WERI-Rb-1 (cell line): ENCODE measurements around the gene UBE2O.

ENCODE experiments used
- DNase-seq: peaks from one replicate; pipeline ENCODE4 v3.0.0-alpha.2; 2020
- H3K27ac ChIP-seq: fragments of 250-450 bp; sonication (Bioruptor Pico); 2 replicates; pipeline ENCODE4 v1.5.1; 2020; ENCODE audit warnings: mild to moderate bottlenecking, moderate library complexity
- H3K27me3 ChIP-seq: fragments of 250-450 bp; sonication (Bioruptor Pico); 2 replicates; pipeline ENCODE4 v1.5.1; 2021; ENCODE audit warnings: mild to moderate bottlenecking, low read depth, moderate library complexity; ENCODE audit not compliant: insufficient read depth, severe bottlenecking
- H3K36me3 ChIP-seq: fragments of 250-450 bp; sonication (Bioruptor Pico); 2 replicates; pipeline ENCODE4 v1.5.1; 2020; ENCODE audit warnings: mild to moderate bottlenecking, moderate library complexity
- H3K4me3 ChIP-seq: 2 replicates; pipeline ENCODE4 v1.5.1; 2011; ENCODE audit warnings: low read depth, mild to moderate bottlenecking, control low read depth, low read length
- H3K9me3 ChIP-seq: fragments of 250-450 bp; sonication (Bioruptor Pico); 2 replicates; pipeline ENCODE4 v1.5.1; 2021; ENCODE audit warnings: mild to moderate bottlenecking, moderate library complexity; ENCODE audit not compliant: severe bottlenecking
- TF ChIP-seq, protein P1 (sequence below): IDR thresholded peaks from 2 replicates; pipeline ENCODE4 v1.5.1; 2011; ENCODE audit warnings: low read depth, mild to moderate bottlenecking, control low read depth, inconsistent platforms, low read length

UBE2O gene

DNA sequence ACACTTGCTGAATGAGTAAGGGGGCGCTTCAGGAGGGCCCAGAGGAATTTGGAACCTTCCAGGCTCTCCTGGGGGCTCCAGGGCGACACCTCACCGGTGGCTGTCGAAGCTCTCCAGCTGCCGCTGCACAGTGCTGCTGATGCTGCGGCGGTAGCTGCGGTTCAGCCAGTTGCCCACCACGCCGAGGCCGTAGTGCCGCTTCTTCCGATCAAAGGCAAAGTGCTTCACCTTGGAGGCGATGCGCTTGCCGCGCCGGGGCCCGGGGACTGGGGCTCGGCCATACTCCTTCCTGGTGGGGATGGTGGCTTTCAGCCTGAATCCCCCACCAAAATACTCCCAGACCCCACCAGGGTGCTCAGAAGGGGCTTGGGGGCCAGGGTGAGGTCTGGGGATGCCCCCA, 23.8 kb upstream of the UBE2O start:
- Histone ChIP-seq H3K9me3 (no peaks in the 10 kb centered on the region), H3K27ac (no peak overlapping the region), H3K4me3 (no peak overlapping the region), H3K27me3 (no peaks in the 10 kb centered on the region), H3K36me3 (peaks cover 2% of the 10 kb centered on the region)
- DNase-seq, result no peak
- TF ChIP-seq, protein P1, sequence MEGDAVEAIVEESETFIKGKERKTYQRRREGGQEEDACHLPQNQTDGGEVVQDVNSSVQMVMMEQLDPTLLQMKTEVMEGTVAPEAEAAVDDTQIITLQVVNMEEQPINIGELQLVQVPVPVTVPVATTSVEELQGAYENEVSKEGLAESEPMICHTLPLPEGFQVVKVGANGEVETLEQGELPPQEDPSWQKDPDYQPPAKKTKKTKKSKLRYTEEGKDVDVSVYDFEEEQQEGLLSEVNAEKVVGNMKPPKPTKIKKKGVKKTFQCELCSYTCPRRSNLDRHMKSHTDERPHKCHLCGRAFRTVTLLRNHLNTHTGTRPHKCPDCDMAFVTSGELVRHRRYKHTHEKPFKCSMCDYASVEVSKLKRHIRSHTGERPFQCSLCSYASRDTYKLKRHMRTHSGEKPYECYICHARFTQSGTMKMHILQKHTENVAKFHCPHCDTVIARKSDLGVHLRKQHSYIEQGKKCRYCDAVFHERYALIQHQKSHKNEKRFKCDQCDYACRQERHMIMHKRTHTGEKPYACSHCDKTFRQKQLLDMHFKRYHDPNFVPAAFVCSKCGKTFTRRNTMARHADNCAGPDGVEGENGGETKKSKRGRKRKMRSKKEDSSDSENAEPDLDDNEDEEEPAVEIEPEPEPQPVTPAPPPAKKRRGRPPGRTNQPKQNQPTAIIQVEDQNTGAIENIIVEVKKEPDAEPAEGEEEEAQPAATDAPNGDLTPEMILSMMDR, result no peak

DNA sequence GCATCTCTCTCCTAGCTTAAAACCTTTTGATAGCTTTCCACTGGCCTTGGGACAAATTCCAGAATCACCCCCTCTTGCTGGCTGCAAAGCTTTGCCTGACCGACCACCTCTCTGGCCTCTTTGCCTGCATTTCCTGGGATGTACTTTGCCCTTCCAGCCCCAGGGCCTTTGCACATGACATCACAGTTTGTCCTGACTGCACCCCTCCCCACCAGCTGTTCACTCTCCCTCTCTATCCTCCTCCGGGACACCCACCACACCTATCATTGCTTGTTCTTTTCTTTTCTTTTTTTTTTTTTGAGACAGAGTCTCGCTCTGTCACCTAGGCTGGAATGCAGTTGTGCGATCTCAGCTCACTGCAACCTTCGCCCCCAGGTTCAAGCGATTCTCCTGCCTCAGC, 22.4 kb upstream of the UBE2O start:
- H3K36me3 ChIP-seq, result peaks cover 17% of the 10 kb centered on the region
- no peaks in the 10 kb centered on the region for H3K27me3 ChIP-seq
- no peak overlapping the region for H3K27ac ChIP-seq
- TF ChIP-seq, protein P1, result no peak
- H3K4me3 ChIP-seq, result no peak overlapping the region
- H3K9me3 ChIP-seq, result no peaks in the 10 kb centered on the region
- peak; percentile 9 for DNase-seq

DNA sequence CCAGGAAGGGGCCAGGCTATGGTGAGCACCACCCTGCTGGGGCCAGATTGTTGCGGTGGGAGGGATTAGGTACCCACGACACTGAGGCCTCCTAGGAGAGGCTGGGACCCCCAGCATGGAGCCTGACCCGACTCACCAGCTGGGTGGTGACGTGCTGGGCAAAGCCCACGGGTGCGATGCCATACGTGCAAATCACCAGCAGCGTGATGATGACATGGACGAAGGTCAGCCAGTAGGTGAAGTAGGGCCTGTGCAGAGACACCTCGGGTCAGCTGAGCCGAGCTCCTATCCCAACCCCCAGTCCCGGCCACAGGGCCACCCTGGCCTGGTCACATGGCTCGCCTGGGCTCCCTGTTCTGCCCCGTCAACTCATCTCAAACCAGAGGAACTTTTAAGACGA, 21.9 kb upstream of the UBE2O start:
- Histone ChIP-seq H3K36me3 (peaks cover 21% of the 10 kb centered on the region), H3K27ac (no peak overlapping the region), H3K9me3 (no peaks in the 10 kb centered on the region), H3K4me3 (no peak overlapping the region), H3K27me3 (no peaks in the 10 kb centered on the region)
- TF ChIP-seq, protein P1, result no peak
- no peak for DNase-seq

DNA sequence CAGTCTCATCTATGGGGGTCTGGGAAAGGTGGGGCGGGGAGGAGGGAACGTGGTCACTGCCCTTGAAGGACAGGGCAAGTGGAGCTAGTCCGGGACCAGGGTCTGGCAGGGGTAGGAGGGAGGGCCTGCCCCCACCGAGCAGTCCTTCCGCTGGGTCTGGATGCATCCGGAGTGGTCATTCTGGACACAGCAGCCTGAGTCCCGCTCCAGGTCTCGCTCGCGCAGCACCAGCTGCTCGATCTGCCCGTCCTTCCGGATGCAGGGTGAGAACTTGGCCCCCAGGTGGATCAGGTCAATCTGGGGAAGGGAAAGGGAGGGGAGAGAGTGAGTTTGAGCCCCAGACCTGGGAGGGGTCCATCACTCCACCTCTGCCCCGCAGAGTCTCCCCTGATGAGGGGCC, 21.3 kb upstream of the UBE2O start:
- no peak overlapping the region for H3K4me3 ChIP-seq
- TF ChIP-seq, protein P1, result no peak
- no peak overlapping the region for H3K27ac ChIP-seq
- no peaks in the 10 kb centered on the region for H3K9me3 ChIP-seq
- no peaks in the 10 kb centered on the region for H3K27me3 ChIP-seq
- no peak for DNase-seq
- H3K36me3 ChIP-seq, result peaks cover 27% of the 10 kb centered on the region

DNA sequence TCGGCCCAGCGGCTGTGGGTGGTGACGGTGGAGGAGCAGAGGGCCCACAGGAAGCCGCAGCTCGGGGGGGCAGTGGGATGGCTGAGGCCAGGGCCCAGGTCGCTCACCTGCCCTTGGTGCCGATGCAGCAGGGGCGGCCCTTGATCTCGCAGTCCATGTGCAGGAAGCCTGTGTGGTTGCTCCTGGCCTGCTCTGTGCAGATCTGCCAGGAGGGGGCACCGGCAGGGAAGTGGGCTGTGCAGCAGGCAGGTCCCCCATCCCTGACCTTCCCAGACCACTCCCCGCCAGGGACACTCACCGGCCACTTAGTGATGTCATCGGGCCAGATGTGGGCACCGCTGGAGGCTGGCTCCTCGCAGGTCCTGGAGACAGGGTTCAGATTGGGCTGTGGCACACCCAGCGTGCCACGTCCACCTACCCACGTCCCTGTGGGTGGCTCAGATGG, 20.6 kb upstream of the UBE2O start:
- TF ChIP-seq, protein P1, result peak; percentile 90
- H3K4me3 ChIP-seq, result no peak overlapping the region
- H3K27ac ChIP-seq, result peak overlapping the region; percentile 70
- H3K9me3 ChIP-seq, result no peaks in the 10 kb centered on the region
- H3K27me3 ChIP-seq, result no peaks in the 10 kb centered on the region
- peak; percentile 76 for DNase-seq
- peaks cover 34% of the 10 kb centered on the region for H3K36me3 ChIP-seq

DNA sequence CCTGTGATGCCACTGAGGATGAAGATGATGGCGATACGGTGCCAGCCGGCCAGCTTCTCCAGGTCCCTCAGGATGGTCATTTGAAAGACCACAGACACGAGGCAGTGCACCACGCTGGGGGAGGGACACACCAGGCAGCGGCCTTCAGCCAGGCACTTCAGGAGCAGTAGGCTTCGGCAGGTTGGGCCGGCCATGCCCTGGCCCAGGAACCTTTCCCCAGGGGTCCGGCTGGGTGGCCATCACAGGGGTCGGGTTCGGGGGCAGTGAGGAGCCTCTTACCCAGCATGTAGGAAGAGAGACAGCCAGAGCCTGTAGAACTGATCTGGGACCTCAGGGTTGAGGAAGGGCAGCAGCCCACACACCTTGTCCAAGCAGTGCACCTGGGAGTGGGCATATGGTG, 19.8 kb upstream of the UBE2O start:
- Histone ChIP-seq H3K27me3 (no peaks in the 10 kb centered on the region), H3K9me3 (no peaks in the 10 kb centered on the region), H3K4me3 (no peak overlapping the region), H3K27ac (peak overlapping the region; percentile 70), H3K36me3 (peaks cover 36% of the 10 kb centered on the region)
- TF ChIP-seq, protein P1, result no peak
- DNase-seq, result peak; percentile 11
